WTC11 (cell line): ENCODE results near the gene PLCL2. TPM values are rescaled to one million over a fixed set of nuclear protein-coding genes. Genes with fewer than 3 reads are reported as not detected.

Experiments
- ATAC-seq: fragments of 200-7000 bp; cut with Tn5 transposase; 2 replicates; pipeline ENCODE4 v1.10.0; 2021; ENCODE audit warnings: mild to moderate bottlenecking, moderate library complexity
- CTCF ChIA-PET: fragments of 300-600 bp; sonication (Branson Sonifier 250); formaldehyde crosslinking; loops from one replicate; lab custom pipeline; 2021; ENCODE audit warnings: antibody characterized with exemption; lab: Charles Lee
- POLR2A ChIA-PET: fragments of 350-600 bp; sonication (Branson Sonifier 250); formaldehyde crosslinking; loops from one replicate; lab custom pipeline; 2021; ENCODE audit warnings: antibody characterized with exemption; lab: Charles Lee
- DNase-seq: peaks from one replicate; pipeline ENCODE4 v3.0.0; 2021; ENCODE audit warnings: low spot score
- H3K27ac Mint-ChIP-seq: 2 replicates; pipeline ENCODE4 v1.8.0; 2021; ENCODE audit warnings: mixed read lengths
- H3K27me3 Mint-ChIP-seq: 2 replicates; pipeline ENCODE4 v1.8.0; 2021; ENCODE audit warnings: low read depth, mild to moderate bottlenecking, moderate library complexity, mixed read lengths
- H3K36me3 Mint-ChIP-seq: 2 replicates; pipeline ENCODE4 v1.8.0; 2021; ENCODE audit warnings: mixed read lengths
- H3K4me1 Mint-ChIP-seq: 2 replicates; pipeline ENCODE4 v1.8.0; 2022; ENCODE audit warnings: mixed read lengths
- H3K4me3 Mint-ChIP-seq: 2 replicates; pipeline ENCODE4 v1.8.0; 2021; ENCODE audit warnings: mild to moderate bottlenecking, moderate library complexity, mixed read lengths
- H3K9me3 Mint-ChIP-seq: 2 replicates; pipeline ENCODE4 v1.8.0; 2021; ENCODE audit warnings: mixed read lengths
- ATF3 ChIP-seq: sonication (generic); formaldehyde crosslinking; conservative IDR thresholded peaks from 2 replicates; pipeline ENCODE4 v1.8.1; 2022; ENCODE audit warnings: mild to moderate bottlenecking, missing genetic modification reagents
- CTCF ChIP-seq: fragments of 200-600 bp; IDR thresholded peaks from 2 replicates; pipeline ENCODE4 v1.8.0; 2022; ENCODE audit warnings: antibody characterized with exemption
- ELF4 ChIP-seq: sonication (generic); formaldehyde crosslinking; IDR thresholded peaks from 2 replicates; pipeline ENCODE4 v1.8.1; 2022; ENCODE audit warnings: low read depth, mild to moderate bottlenecking, moderate library complexity, missing genetic modification reagents
- FOXJ3 ChIP-seq: sonication (generic); formaldehyde crosslinking; IDR thresholded peaks from 2 replicates; pipeline ENCODE4 v1.9.0; 2021; ENCODE audit warnings: missing genetic modification reagents, mild to moderate bottlenecking, borderline replicate concordance
- GABPB1 ChIP-seq: sonication (generic); formaldehyde crosslinking; IDR thresholded peaks from 2 replicates; pipeline ENCODE4 v1.8.1; 2023; ENCODE audit warnings: mild to moderate bottlenecking, missing genetic modification reagents
- JUN ChIP-seq: sonication (generic); formaldehyde crosslinking; IDR thresholded peaks from 2 replicates; pipeline ENCODE4 v1.8.0; 2023; ENCODE audit warnings: mild to moderate bottlenecking, missing genetic modification reagents
- NFYB ChIP-seq: sonication (generic); formaldehyde crosslinking; conservative IDR thresholded peaks from 2 replicates; pipeline ENCODE4 v1.8.0; 2022; ENCODE audit warnings: low read depth, missing genetic modification reagents
- NR1H2 ChIP-seq: sonication (generic); formaldehyde crosslinking; IDR thresholded peaks from 2 replicates; pipeline ENCODE4 v1.9.0; 2021; ENCODE audit warnings: mild to moderate bottlenecking, moderate library complexity, missing genetic modification reagents
- NR3C1 ChIP-seq: sonication (generic); formaldehyde crosslinking; conservative IDR thresholded peaks from 2 replicates; pipeline ENCODE4 v1.8.1; 2023; ENCODE audit warnings: low read depth, mild to moderate bottlenecking, missing genetic modification reagents
- TEAD4 ChIP-seq: sonication (generic); formaldehyde crosslinking; IDR thresholded peaks from 2 replicates; pipeline ENCODE4 v1.8.0; 2022; ENCODE audit warnings: mild to moderate bottlenecking, missing genetic modification reagents
- TP53 ChIP-seq: sonication (generic); formaldehyde crosslinking; IDR thresholded peaks from 2 replicates; pipeline ENCODE4 v1.8.1; 2023; ENCODE audit warnings: mild to moderate bottlenecking, missing genetic modification reagents
- ZMAT4 ChIP-seq: fragments of 250-450 bp; sonication (Bioruptor Pico); IDR thresholded peaks from 2 replicates; pipeline ENCODE4 v1.9.0; 2021; ENCODE audit warnings: mild to moderate bottlenecking
- ZNF219 ChIP-seq: sonication (generic); formaldehyde crosslinking; IDR thresholded peaks from 2 replicates; pipeline ENCODE4 v1.8.0; 2023; ENCODE audit warnings: missing genetic modification reagents, mild to moderate bottlenecking, borderline replicate concordance
- ZNF425 ChIP-seq: fragments of 250-450 bp; sonication (Bioruptor Pico); conservative IDR thresholded peaks from 2 replicates; pipeline ENCODE4 v1.9.0; 2021; ENCODE audit warnings: mild to moderate bottlenecking
- ZNF512 ChIP-seq: sonication (generic); formaldehyde crosslinking; IDR thresholded peaks from 2 replicates; pipeline ENCODE4 v1.8.1; 2022; ENCODE audit warnings: missing genetic modification reagents, borderline replicate concordance
- ZNF532 ChIP-seq: fragments of 250-450 bp; sonication (Bioruptor Pico); IDR thresholded peaks from 2 replicates; pipeline ENCODE4 v1.9.0; 2021; ENCODE audit warnings: mild to moderate bottlenecking, borderline replicate concordance
- total RNA-seq: library from RNA; stranded (reverse); gene quantifications from 3 replicates; pipeline ENCODE4 v1.2.3, GENCODE V29; 2021

Gene PLCL2
- total RNA-seq, 1 experiment from 2014 or later = 11.8 TPM

- DNase-seq = no peak
- Mint-ChIP-seq H3K9me3 (peaks cover 18% of the 10 kb centered on the region), H3K4me1 (peaks cover 14% of the 10 kb centered on the region), H3K27me3 (no peaks in the 10 kb centered on the region; the same call in 1 of the 2 replicates), H3K27ac (no peak overlapping the region), H3K36me3 (peaks cover 12% of the 10 kb centered on the region), H3K4me3 (no peak overlapping the region)
- ChIA-PET CTCF (interaction anchor here (0.9 to 3.0 kb wide), 4 partner anchors 11 to 271 kb away, joined by 3 to 12 read pairs (median 3); partner anchors contain the start of gene PLCL2), POLR2A (no interaction called here)
- TF ChIP-seq NR1H2 (CRISPR knock-in tag) = no peak
- TF ChIP-seq ATF3 (CRISPR knock-in tag) = no peak
- TF ChIP-seq ZNF219 (CRISPR knock-in tag) = no peak
- no peak for TF ChIP-seq JUN (CRISPR knock-in tag)
- TF ChIP-seq ELF4 (CRISPR knock-in tag) = no peak
- TF ChIP-seq ZNF425 (CRISPR knock-in tag) = no peak
- TF ChIP-seq NFYB (CRISPR knock-in tag) = no peak
- TF ChIP-seq NR3C1 (CRISPR knock-in tag) = no peak
- no peak for TF ChIP-seq CTCF
- TF ChIP-seq ZMAT4 (CRISPR knock-in tag) = no peak
- no peak for TF ChIP-seq ZNF532
- TF ChIP-seq TP53 (CRISPR knock-in tag) = no peak
- no peak for TF ChIP-seq TEAD4
- no peak for TF ChIP-seq ZNF512
- no peak for TF ChIP-seq GABPB1 (CRISPR knock-in tag)
- TF ChIP-seq FOXJ3 (CRISPR knock-in tag) = no peak
- no peak for ATAC-seq
These were observed 43.8 kb downstream of the PLCL2 start for GRCh38 chr3:16928386-16929132.
